Kidney epithelial cell (primary cell): ENCODE results near the gene TERT. TPM values are rescaled to one million over a fixed set of nuclear protein-coding genes. Genes with fewer than 3 reads are reported as not detected.

Experiments
- DNase-seq: peaks from one replicate; pipeline ENCODE4 v3.0.0-alpha.2; 2010; ENCODE audit warnings: low read depth
- H3K27me3 ChIP-seq: 2 replicates; pipeline ENCODE4 v1.6.0; 2011; ENCODE audit warnings: low read length; ENCODE audit not compliant: control insufficient read depth, insufficient read depth
- H3K36me3 ChIP-seq: 2 replicates; pipeline ENCODE4 v1.5.1; 2011; ENCODE audit warnings: low read length; ENCODE audit not compliant: control insufficient read depth, insufficient read depth
- H3K4me3 ChIP-seq: 2 replicates; pipeline ENCODE4 v1.5.1; 2011; ENCODE audit warnings: low read depth, mild to moderate bottlenecking, control low read depth, low read length
- CTCF ChIP-seq: IDR thresholded peaks from 2 replicates; pipeline ENCODE4 v1.5.1; 2011; ENCODE audit warnings: mild to moderate bottlenecking, moderate library complexity, low read length, control low read depth, inconsistent platforms; ENCODE audit not compliant: insufficient read depth, poor library complexity, severe bottlenecking
- total RNA-seq: library from RNA; depleted of rRNA; stranded (reverse); fragments of >200 nt; gene quantifications from 2 replicates; pipeline ENCODE4 v1.2.3, GENCODE V29; 2015

TERT gene
- total RNA-seq, 1 donor from 2014 or later = not detected

GRCh38 chr5:1259806-1260480 lies 34.9 kb downstream of the TERT start:
- H3K36me3 ChIP-seq = no peaks in the 10 kb centered on the region
- no peak overlapping the region for H3K4me3 ChIP-seq
- H3K27me3 ChIP-seq = peaks cover 2% of the 10 kb centered on the region
- TF ChIP-seq CTCF = no peak
- DNase-seq = no peak

- Histone ChIP-seq H3K36me3 (no peaks in the 10 kb centered on the region), H3K4me3 (no peak overlapping the region), H3K27me3 (peaks cover 2% of the 10 kb centered on the region)
- DNase-seq = no peak
- no peak for TF ChIP-seq CTCF
These were observed 37.0 kb downstream of the TERT start for GRCh38 chr5:1257841-1258240.

GRCh38 chr5:1257363-1257762 lies 37.5 kb downstream of the TERT start:
- no peak overlapping the region for H3K4me3 ChIP-seq
- H3K27me3 ChIP-seq = peaks cover 2% of the 10 kb centered on the region
- TF ChIP-seq CTCF = no peak
- no peak for DNase-seq
- no peaks in the 10 kb centered on the region for H3K36me3 ChIP-seq

GRCh38 chr5:1256776-1257175 lies 38.1 kb downstream of the TERT start:
- Histone ChIP-seq H3K4me3 (no peak overlapping the region), H3K27me3 (peaks cover 2% of the 10 kb centered on the region), H3K36me3 (no peaks in the 10 kb centered on the region)
- no peak for DNase-seq
- no peak for TF ChIP-seq CTCF

GRCh38 chr5:1255081-1255561 lies 39.7 kb downstream of the TERT start:
- no peak overlapping the region for H3K4me3 ChIP-seq
- no peaks in the 10 kb centered on the region for H3K36me3 ChIP-seq
- TF ChIP-seq CTCF = no peak
- peaks cover 5% of the 10 kb centered on the region for H3K27me3 ChIP-seq
- no peak for DNase-seq

GRCh38 chr5:1254196-1254595 lies 40.7 kb downstream of the TERT start:
- no peaks in the 10 kb centered on the region for H3K36me3 ChIP-seq
- no peak for TF ChIP-seq CTCF
- no peak overlapping the region for H3K4me3 ChIP-seq
- DNase-seq = no peak
- H3K27me3 ChIP-seq = peaks cover 5% of the 10 kb centered on the region
